ENCODE results near the gene EDEM3.
"Not testable (repeated sequence)": the region's sequence is repeated elsewhere in the genome, so short reads cannot be mapped to it uniquely, and the experiment has no call there.

The EDEM3 gene

GRCh38 chr1:184770181-184770979, 15.7 kb upstream of the EDEM3 start:
- no peak overlapping the region for H3K4me3 ChIP-seq (ENCODE audit: insufficient read depth, low read depth, low read length, poor library complexity, severe bottlenecking)
- H3K4me1 ChIP-seq (ENCODE audit: control insufficient read depth, insufficient read depth, low read length, poor library complexity, severe bottlenecking) = no peaks in the 10 kb centered on the region
- H3K36me3 ChIP-seq (ENCODE audit: control insufficient read depth, insufficient read depth, low read length) = no peaks in the 10 kb centered on the region
- no peak overlapping the region for H3K27ac ChIP-seq (ENCODE audit: insufficient read depth, low read length, poor library complexity, severe bottlenecking)
- no peak for DNase-seq
- no peaks in the 10 kb centered on the region for H3K9me3 ChIP-seq (ENCODE audit: control insufficient read depth, low read length)
- no peaks in the 10 kb centered on the region for H3K27me3 ChIP-seq (replicated peaks; ENCODE audit: control insufficient read depth, insufficient read depth, low read length, poor library complexity, severe bottlenecking)

GRCh38 chr1:184769241-184769640, 14.6 kb upstream of the EDEM3 start:
- no peaks in the 10 kb centered on the region for H3K27me3 ChIP-seq (replicated peaks; ENCODE audit: control insufficient read depth, insufficient read depth, low read length, poor library complexity, severe bottlenecking)
- no peaks in the 10 kb centered on the region for H3K36me3 ChIP-seq (ENCODE audit: control insufficient read depth, insufficient read depth, low read length)
- DNase-seq = no peak
- H3K27ac ChIP-seq (ENCODE audit: insufficient read depth, low read length, poor library complexity, severe bottlenecking) = no peak overlapping the region
- H3K9me3 ChIP-seq (ENCODE audit: control insufficient read depth, low read length) = no peaks in the 10 kb centered on the region
- no peak overlapping the region for H3K4me3 ChIP-seq (ENCODE audit: insufficient read depth, low read depth, low read length, poor library complexity, severe bottlenecking)
- no peaks in the 10 kb centered on the region for H3K4me1 ChIP-seq (ENCODE audit: control insufficient read depth, insufficient read depth, low read length, poor library complexity, severe bottlenecking)

- H3K27me3 ChIP-seq (replicated peaks; ENCODE audit: control insufficient read depth, insufficient read depth, low read length, poor library complexity, severe bottlenecking) = no peaks in the 10 kb centered on the region
- H3K27ac ChIP-seq (ENCODE audit: insufficient read depth, low read length, poor library complexity, severe bottlenecking) = no peak overlapping the region
- no peaks in the 10 kb centered on the region for H3K9me3 ChIP-seq (ENCODE audit: control insufficient read depth, low read length)
- no peaks in the 10 kb centered on the region for H3K36me3 ChIP-seq (ENCODE audit: control insufficient read depth, insufficient read depth, low read length)
- H3K4me3 ChIP-seq (ENCODE audit: insufficient read depth, low read depth, low read length, poor library complexity, severe bottlenecking) = no peak overlapping the region
- no peaks in the 10 kb centered on the region for H3K4me1 ChIP-seq (ENCODE audit: control insufficient read depth, insufficient read depth, low read length, poor library complexity, severe bottlenecking)
- DNase-seq = no peak
Observed at GRCh38 chr1:184768467-184768866, 13.8 kb upstream of the EDEM3 start.

- DNase-seq = no peak
- H3K27me3 ChIP-seq (replicated peaks; ENCODE audit: control insufficient read depth, insufficient read depth, low read length, poor library complexity, severe bottlenecking) = no peaks in the 10 kb centered on the region
- H3K27ac ChIP-seq (ENCODE audit: insufficient read depth, low read length, poor library complexity, severe bottlenecking) = no peak overlapping the region
- no peaks in the 10 kb centered on the region for H3K4me1 ChIP-seq (ENCODE audit: control insufficient read depth, insufficient read depth, low read length, poor library complexity, severe bottlenecking)
- no peak overlapping the region for H3K4me3 ChIP-seq (ENCODE audit: insufficient read depth, low read depth, low read length, poor library complexity, severe bottlenecking)
- no peaks in the 10 kb centered on the region for H3K9me3 ChIP-seq (ENCODE audit: control insufficient read depth, low read length)
- H3K36me3 ChIP-seq (ENCODE audit: control insufficient read depth, insufficient read depth, low read length) = no peaks in the 10 kb centered on the region
Observed at GRCh38 chr1:184767591-184767990, 12.9 kb upstream of the EDEM3 start.

- DNase-seq = no peak
- Histone ChIP-seq H3K4me1 (ENCODE audit: control insufficient read depth, insufficient read depth, low read length, poor library complexity, severe bottlenecking) (no peaks in the 10 kb centered on the region), H3K9me3 (ENCODE audit: control insufficient read depth, low read length) (no peaks in the 10 kb centered on the region), H3K36me3 (ENCODE audit: control insufficient read depth, insufficient read depth, low read length) (no peaks in the 10 kb centered on the region), H3K27me3 (replicated peaks; ENCODE audit: control insufficient read depth, insufficient read depth, low read length, poor library complexity, severe bottlenecking) (no peaks in the 10 kb centered on the region), H3K27ac (ENCODE audit: insufficient read depth, low read length, poor library complexity, severe bottlenecking) (no peak overlapping the region), H3K4me3 (ENCODE audit: insufficient read depth, low read depth, low read length, poor library complexity, severe bottlenecking) (no peak overlapping the region)
Observed at GRCh38 chr1:184764483-184764882, 9.8 kb upstream of the EDEM3 start.

- not testable (repeated sequence) for H3K36me3 ChIP-seq (ENCODE audit: control insufficient read depth, insufficient read depth, low read length); H3K27me3 ChIP-seq (replicated peaks; ENCODE audit: control insufficient read depth, insufficient read depth, low read length, poor library complexity, severe bottlenecking); H3K9me3 ChIP-seq (ENCODE audit: control insufficient read depth, low read length); DNase-seq; H3K4me3 ChIP-seq (ENCODE audit: insufficient read depth, low read depth, low read length, poor library complexity, severe bottlenecking); H3K4me1 ChIP-seq (ENCODE audit: control insufficient read depth, insufficient read depth, low read length, poor library complexity, severe bottlenecking); H3K27ac ChIP-seq (ENCODE audit: insufficient read depth, low read length, poor library complexity, severe bottlenecking)
Observed at GRCh38 chr1:184763520-184763919, 8.9 kb upstream of the EDEM3 start.

- DNase-seq = no peak
- Histone ChIP-seq H3K27me3 (replicated peaks; ENCODE audit: control insufficient read depth, insufficient read depth, low read length, poor library complexity, severe bottlenecking) (no peaks in the 10 kb centered on the region), H3K36me3 (ENCODE audit: control insufficient read depth, insufficient read depth, low read length) (no peaks in the 10 kb centered on the region), H3K4me3 (ENCODE audit: insufficient read depth, low read depth, low read length, poor library complexity, severe bottlenecking) (no peak overlapping the region), H3K9me3 (ENCODE audit: control insufficient read depth, low read length) (no peaks in the 10 kb centered on the region), H3K27ac (ENCODE audit: insufficient read depth, low read length, poor library complexity, severe bottlenecking) (no peak overlapping the region), H3K4me1 (ENCODE audit: control insufficient read depth, insufficient read depth, low read length, poor library complexity, severe bottlenecking) (no peaks in the 10 kb centered on the region)
Observed at GRCh38 chr1:184761969-184762485, 7.4 kb upstream of the EDEM3 start.

GRCh38 chr1:184759651-184760050, 5.0 kb upstream of the EDEM3 start:
- no peaks in the 10 kb centered on the region for H3K9me3 ChIP-seq (ENCODE audit: control insufficient read depth, low read length)
- H3K27me3 ChIP-seq (replicated peaks; ENCODE audit: control insufficient read depth, insufficient read depth, low read length, poor library complexity, severe bottlenecking) = no peaks in the 10 kb centered on the region
- no peak overlapping the region for H3K4me3 ChIP-seq (ENCODE audit: insufficient read depth, low read depth, low read length, poor library complexity, severe bottlenecking)
- no peak for DNase-seq
- no peaks in the 10 kb centered on the region for H3K36me3 ChIP-seq (ENCODE audit: control insufficient read depth, insufficient read depth, low read length)
- no peaks in the 10 kb centered on the region for H3K4me1 ChIP-seq (ENCODE audit: control insufficient read depth, insufficient read depth, low read length, poor library complexity, severe bottlenecking)
- H3K27ac ChIP-seq (ENCODE audit: insufficient read depth, low read length, poor library complexity, severe bottlenecking) = no peak overlapping the region

- no peak for DNase-seq
- no peaks in the 10 kb centered on the region for H3K9me3 ChIP-seq (ENCODE audit: control insufficient read depth, low read length)
- no peaks in the 10 kb centered on the region for H3K36me3 ChIP-seq (ENCODE audit: control insufficient read depth, insufficient read depth, low read length)
- no peaks in the 10 kb centered on the region for H3K27me3 ChIP-seq (replicated peaks; ENCODE audit: control insufficient read depth, insufficient read depth, low read length, poor library complexity, severe bottlenecking)
- no peak overlapping the region for H3K4me3 ChIP-seq (ENCODE audit: insufficient read depth, low read depth, low read length, poor library complexity, severe bottlenecking)
- no peak overlapping the region for H3K27ac ChIP-seq (ENCODE audit: insufficient read depth, low read length, poor library complexity, severe bottlenecking)
- no peaks in the 10 kb centered on the region for H3K4me1 ChIP-seq (ENCODE audit: control insufficient read depth, insufficient read depth, low read length, poor library complexity, severe bottlenecking)
Observed at GRCh38 chr1:184759112-184759511, 4.5 kb upstream of the EDEM3 start.

GRCh38 chr1:184757891-184758290, 3.2 kb upstream of the EDEM3 start:
- no peak for DNase-seq
- Histone ChIP-seq H3K4me1 (ENCODE audit: control insufficient read depth, insufficient read depth, low read length, poor library complexity, severe bottlenecking) (no peaks in the 10 kb centered on the region), H3K36me3 (ENCODE audit: control insufficient read depth, insufficient read depth, low read length) (no peaks in the 10 kb centered on the region), H3K27me3 (replicated peaks; ENCODE audit: control insufficient read depth, insufficient read depth, low read length, poor library complexity, severe bottlenecking) (no peaks in the 10 kb centered on the region), H3K27ac (ENCODE audit: insufficient read depth, low read length, poor library complexity, severe bottlenecking) (no peak overlapping the region), H3K4me3 (ENCODE audit: insufficient read depth, low read depth, low read length, poor library complexity, severe bottlenecking) (no peak overlapping the region), H3K9me3 (ENCODE audit: control insufficient read depth, low read length) (no peaks in the 10 kb centered on the region)

Measured in effector memory CD4-positive, alpha-beta T cell (primary cell).